ENCODE results near the gene LAMTOR5. TPM values are rescaled to one million over a fixed set of nuclear protein-coding genes. Genes with fewer than 3 reads are reported as not detected.

Gene LAMTOR5
- total and polyA plus RNA-seq, 10 of the 15 experiments (the other 5 are each of a cell fraction or from before 2014, with no cell fraction given) = 64.1 to 613 (median 315) TPM

- BruUV-seq (replicated peaks) = no TSS peak
- no peak overlapping the region for H3K4me3 ChIP-seq
- ChIA-PET POLR2A (interaction anchor here (0.6 to 2.0 kb wide), 4 partner anchors 20 to 1339 kb away, joined by 4 to 8 read pairs (median 6); partner anchors contain the start of gene RBM15), CTCF (interaction anchor here (1.7 kb wide), 1 partner anchor 12 kb away, joined by 4 read pairs; no protein-coding TSS in a partner anchor), SMC1A (ENCODE audit: uncharacterized antibody, unreplicated experiment) (interaction anchor here (1.3 to 3.7 kb wide), 3 partner anchors 12 to 23 kb away, joined by 4 to 22 read pairs (median 8); no protein-coding TSS in a partner anchor), RAD21 (ENCODE audit: unreplicated experiment) (interaction anchor here (1.2 to 1.6 kb wide), 3 partner anchors 12 to 100 kb away, joined by 3 to 4 read pairs (median 3); no protein-coding TSS in a partner anchor)
- no peak overlapping the region for H3K9ac ChIP-seq (ENCODE audit: control insufficient read depth, insufficient read depth, low read length)
- no peaks in the 10 kb centered on the region; the same call in 2 of the 3 replicates for H3K9me3 ChIP-seq (replicated peaks; ENCODE audit: control insufficient read depth, insufficient read depth, low read length)
- no peaks in the 10 kb centered on the region for H3K27me3 ChIP-seq (replicated peaks in 1 of 2; ENCODE audit: control insufficient read depth in 2 of 2, insufficient read depth in 2 of 2, low read length in 1 of 2)
- WGBS (ENCODE audit: insufficient coverage, insufficient replicate concordance, low lambda C conversion rate, missing lambda C conversion rate) = 100% methylated on average over 2 of the region's 2 CpGs
- no peak for FAIRE-seq
- DNase-seq (ENCODE audit: low read depth, low spot score) = no peak
- H3K79me2 ChIP-seq (ENCODE audit: control insufficient read depth, insufficient read depth, low read length) = peaks cover 42% of the 10 kb centered on the region
- H2AFZ ChIP-seq (ENCODE audit: control insufficient read depth, low read depth, low read length) = no peak overlapping the region
- intact Hi-C loops (cut with micrococcal nuclease; ENCODE audit: unreplicated experiment) = no loop called here
- no peaks in the 10 kb centered on the region for H3K4me1 ChIP-seq (ENCODE audit: control insufficient read depth, insufficient read depth, low read length)
- in situ Hi-C loops (cut with MboI) = no loop called here
- H4K20me1 ChIP-seq (ENCODE audit: control insufficient read depth, insufficient read depth) = no peaks in the 10 kb centered on the region
- peaks cover 0 to 28% of the 10 kb centered on the region in 2 experiments for H3K36me3 ChIP-seq (ENCODE audit: control insufficient read depth in 2 of 2, insufficient read depth in 2 of 2, low read length in 1 of 2)
- no peak for TF ChIP-seq STAT3 (IDR thresholded peaks at IDR 0.05; ENCODE audit: low read depth, low read length)
- no peak for TF ChIP-seq TCF7 (IDR thresholded peaks at IDR 0.05; ENCODE audit: borderline replicate concordance)
- TF ChIP-seq ATF7 (IDR thresholded peaks at IDR 0.05; ENCODE audit: low read depth) = no peak
- TF ChIP-seq MTA3 (IDR thresholded peaks at IDR 0.05; ENCODE audit: borderline replicate concordance, low read length) = no peak
- no peak for TF ChIP-seq CTCF (IDR thresholded peaks at IDR 0.05 in 2 of 3, conservative IDR thresholded peaks at IDR 0.05 in 1 of 3; ENCODE audit: control insufficient read depth in 2 of 3, extremely low read depth in 1 of 3, insufficient read depth in 1 of 3, low read depth in 3 of 3, low read length in 3 of 3)
- TF ChIP-seq TCF3 (IDR thresholded peaks at IDR 0.05; ENCODE audit: borderline replicate concordance, insufficient read depth, low read depth, low read length) = no peak
- no peak for TF ChIP-seq USF1 (IDR thresholded peaks at IDR 0.05; ENCODE audit: borderline replicate concordance, extremely low read length, insufficient read depth, low read depth, low read length)
- TF ChIP-seq MYC (IDR thresholded peaks at IDR 0.05; ENCODE audit: insufficient read depth, insufficient read length, insufficient replicate concordance, low read length, severe bottlenecking) = no peak
- no peak for TF ChIP-seq ZNF687 (IDR thresholded peaks at IDR 0.05)
- TF ChIP-seq SMC3 (IDR thresholded peaks at IDR 0.05; ENCODE audit: borderline replicate concordance, low read length) = no peak
- TF ChIP-seq EGR1 (IDR thresholded peaks at IDR 0.05; ENCODE audit: borderline replicate concordance in 1 of 2, low read depth in 2 of 2, low read length in 2 of 2) = no peak
- TF ChIP-seq CREB1 (IDR thresholded peaks at IDR 0.05; ENCODE audit: low read depth) = no peak
- no peak for ATAC-seq
- H3K4me2 ChIP-seq (ENCODE audit: control insufficient read depth, insufficient read depth) = no peak overlapping the region
- no peak overlapping the region for H3K27ac ChIP-seq (ENCODE audit: control insufficient read depth, insufficient read depth)
These were observed 47.1 kb downstream of the LAMTOR5 start for GRCh38 chr1:110360431-110360830.
